Spleen (tissue), 11 donors: ENCODE data around the gene IP6K3. TPM values are rescaled to one million over a fixed set of nuclear protein-coding genes. Genes with fewer than 3 reads are reported as not detected.

Experiments used
- DNase-seq: peaks from one replicate; pipeline ENCODE4 v3.0.0-alpha.2; 2020
- H3K27ac ChIP-seq, 8 donors: fragments of 200-600 bp; sonication (generic) in 7 of 8; 1 replicate in 4 of 8; 2 replicates in 4 of 8; pipeline versions ENCODE4 v1.5.0 to v1.8.0; 2016 to 2021; ENCODE audit warnings: inconsistent platforms in 4 of 8, mild to moderate bottlenecking in 4 of 8, moderate library complexity in 1 of 8
- H3K27me3 ChIP-seq, 7 donors: fragments of 200-600 bp; sonication (generic) in 6 of 7; replicated peaks in 1 of 7; 1 replicate in 4 of 7; 2 replicates in 3 of 7; pipeline versions ENCODE4 v1.5.0 to v1.8.0; 2016 to 2021; ENCODE audit warnings: inconsistent platforms in 3 of 7, mild to moderate bottlenecking in 1 of 7
- H3K36me3 ChIP-seq, 6 donors: fragments of 200-600 bp; sonication (generic) in 5 of 6; 1 replicate in 4 of 6; 2 replicates in 2 of 6; pipeline versions ENCODE4 v1.5.0 to v1.8.0; 2016 to 2021; ENCODE audit warnings: inconsistent platforms in 2 of 6
- H3K4me1 ChIP-seq, 6 donors: fragments of 200-600 bp; sonication (generic) in 5 of 6; 1 replicate in 3 of 6; 2 replicates in 3 of 6; pipeline versions ENCODE4 v1.5.0 to v1.8.0; 2016 to 2021; ENCODE audit warnings: inconsistent platforms in 3 of 6
- H3K4me3 ChIP-seq, 8 donors: fragments of 200-600 bp; sonication (generic) in 7 of 8; 1 replicate in 4 of 8; 2 replicates in 4 of 8; pipeline versions ENCODE4 v1.5.0 to v1.8.0; 2016 to 2021; ENCODE audit warnings: inconsistent platforms in 4 of 8, mild to moderate bottlenecking in 4 of 8, moderate library complexity in 2 of 8
- H3K9me3 ChIP-seq, 8 donors: fragments of 200-600 bp; sonication (generic) in 7 of 8; 1 replicate in 4 of 8; 2 replicates in 4 of 8; pipeline versions ENCODE4 v1.5.0 to v1.8.0; 2016 to 2021; ENCODE audit warnings: inconsistent platforms in 4 of 8
- CTCF ChIP-seq, 11 experiments: fragments of 200-600 bp in 7 of 11; fragments of 450-650 bp in 4 of 11; sonication (generic) in 4 of 11; IDR thresholded peaks in 8 of 11; conservative IDR thresholded peaks in 3 of 11; 1 replicate in 7 of 11; 2 replicates in 4 of 11; pipeline versions ENCODE4 v1.4.0 to v1.8.0; 2016 to 2021; ENCODE audit warnings: antibody characterized with exemption in 11 of 11, inconsistent platforms in 4 of 11, mild to moderate bottlenecking in 1 of 11
- POLR2A ChIP-seq, 3 donors: fragments of 450-650 bp; IDR thresholded peaks; one replicate each; pipeline ENCODE4 v1.5.1; 2017; ENCODE audit warnings: antibody characterized with exemption in 3 of 3, mild to moderate bottlenecking in 1 of 3
- POLR2AphosphoS5 ChIP-seq, 3 donors: sonication (generic); formaldehyde crosslinking; IDR thresholded peaks; one replicate each; pipeline ENCODE4 v1.5.1; 2017; ENCODE audit warnings: antibody characterized with exemption in 3 of 3
- WGBS, 5 donors: extraction: QIAGEN DNeasy Blood & Tissue Kit in 3 of 5; methylation state at CpG; one replicate each; pipeline versions ENCODE4 v1.1.5 to v1.1.7; 2013 to 2018; 5-methylcytosine and 5-hydroxymethylcytosine counted together
- intact Hi-C: fragments of 100-400 bp; cut with DNase I; formaldehyde crosslinking; loops from one replicate; pipeline ENCODE4 v1.15.0; 2023; ENCODE audit warnings: low total_unique reads
- polyA plus RNA-seq, 3 donors: library from polyadenylated mRNA; stranded (reverse); fragments of 200-250 nt; gene quantifications; one replicate each; pipeline ENCODE4 v1.2.1, GENCODE V29; 2013
- total RNA-seq, 7 donors: library from RNA; depleted of rRNA in 3 of 7; stranded (reverse); fragments of >200 nt in 3 of 7; fragmentation: NEBNext Ultra II Directional in 4 of 7; extraction: Animal tissue kit (Norgen Biotek cat#: 25700) in 4 of 7; gene quantifications; one replicate each; pipeline versions ENCODE4 v1.1.0 to v1.2.1, GENCODE V29; 2016 to 2021
- donor health status: healthy with polysubstance abuse.
- donor health status: DM: no; HTN: no; CAD: no; lungs with moderate emphysema.
- donor health status: DM: no; HTN: no; CAD: no.
- donor health status: Bipolar disorder and iron deficiency.
- donor health status: healthy.
- donor health status: DM: no; HTN: no; CAD: no.
- donor health status: DM: yes; HTN: yes; CAD: no.

Gene IP6K3
- total and polyA plus RNA-seq, 10 donors = 0.30 to 5.8 (median 2.2) TPM

- no peak overlapping the region for H3K27ac ChIP-seq
- intact Hi-C loops = no loop called here
- DNase-seq = no peak
- H3K4me1 ChIP-seq = peaks cover 15 to 45% (median 24%) of the 10 kb centered on the region in 6 donors
- H3K9me3 ChIP-seq = no peaks in the 10 kb centered on the region
- peaks cover 0 to 100% (median 79%) of the 10 kb centered on the region in 6 donors for H3K36me3 ChIP-seq
- WGBS, 5 donors = 90 to 95% (median 92%) methylated on average over 24 to 25 of the region's 25 CpGs
- H3K27me3 ChIP-seq = no peaks in the 10 kb centered on the region
- H3K4me3 ChIP-seq = no peak overlapping the region
- TF ChIP-seq CTCF (IDR thresholded peaks at IDR 0.05 in 8 of 11, conservative IDR thresholded peaks at IDR 0.05 in 3 of 11) (no peak), POLR2A (IDR thresholded peaks at IDR 0.05) (no peak), POLR2AphosphoS5 (IDR thresholded peaks at IDR 0.05) (peak in 1 of 3 donors; percentile 33)
Observed at GRCh38 chr6:33688451-33689147, 58.1 kb downstream of the IP6K3 start.

GRCh38 chr6:33688006-33688405, 58.7 kb downstream of the IP6K3 start:
- peaks cover 10 to 45% (median 24%) of the 10 kb centered on the region in 6 donors for H3K4me1 ChIP-seq
- no peaks in the 10 kb centered on the region for H3K27me3 ChIP-seq
- no peak overlapping the region for H3K27ac ChIP-seq
- no peak for DNase-seq
- intact Hi-C loops = no loop called here
- WGBS, 5 donors = 91 to 97% (median 94%) methylated on average over 14 to 20 of the region's 20 CpGs
- no peaks in the 10 kb centered on the region for H3K9me3 ChIP-seq
- no peak for TF ChIP-seq CTCF (IDR thresholded peaks at IDR 0.05 in 8 of 11, conservative IDR thresholded peaks at IDR 0.05 in 3 of 11)
- TF ChIP-seq POLR2A (IDR thresholded peaks at IDR 0.05) = no peak
- no peak for TF ChIP-seq POLR2AphosphoS5 (IDR thresholded peaks at IDR 0.05)
- peaks cover 0 to 100% (median 82%) of the 10 kb centered on the region in 6 donors for H3K36me3 ChIP-seq
- H3K4me3 ChIP-seq = no peak overlapping the region

- no peak for DNase-seq
- no peak overlapping the region for H3K4me3 ChIP-seq
- intact Hi-C loops = no loop called here
- H3K27ac ChIP-seq = no peak overlapping the region
- TF ChIP-seq POLR2AphosphoS5 (IDR thresholded peaks at IDR 0.05) (no peak), POLR2A (IDR thresholded peaks at IDR 0.05) (no peak), CTCF (IDR thresholded peaks at IDR 0.05 in 8 of 11, conservative IDR thresholded peaks at IDR 0.05 in 3 of 11) (no peak)
- H3K36me3 ChIP-seq = peaks cover 0 to 100% (median 89%) of the 10 kb centered on the region in 6 donors
- H3K27me3 ChIP-seq = no peaks in the 10 kb centered on the region
- 91 to 94% (median 93%) methylated on average over 25 to 27 of the region's 27 CpGs for WGBS, 5 donors
- H3K9me3 ChIP-seq = no peaks in the 10 kb centered on the region
- peaks cover 3 to 45% (median 19%) of the 10 kb centered on the region in 6 donors for H3K4me1 ChIP-seq
Observed at GRCh38 chr6:33686981-33687975, 59.4 kb downstream of the IP6K3 start.
